ENCODE results near the gene RAD51B.

Gene RAD51B

GRCh38 chr14:68124979-68125731 is 305.6 kb downstream of the RAD51B start:
- DNase-seq = peak; percentile 30

GRCh38 chr14:68127166-68127565 is 307.6 kb downstream of the RAD51B start:
- DNase-seq = no peak

- no peak for DNase-seq
These were observed 312.3 kb downstream of the RAD51B start for GRCh38 chr14:68131907-68132306.

- no peak for DNase-seq
These were observed 313.1 kb downstream of the RAD51B start for GRCh38 chr14:68132563-68133121.

GRCh38 chr14:68133856-68134255 is 314.3 kb downstream of the RAD51B start:
- no peak for DNase-seq

GRCh38 chr14:68135028-68135427 is 315.4 kb downstream of the RAD51B start:
- no peak for DNase-seq

- no peak for DNase-seq
These were observed 316.0 kb downstream of the RAD51B start for GRCh38 chr14:68135566-68135965.

GRCh38 chr14:68137704-68138619 is 318.4 kb downstream of the RAD51B start:
- peak; percentile 79 for DNase-seq

- no peak for DNase-seq
These were observed 320.0 kb downstream of the RAD51B start for GRCh38 chr14:68139431-68140075.

- DNase-seq = no peak
These were observed 320.6 kb downstream of the RAD51B start for GRCh38 chr14:68140076-68140741.

- no peak for DNase-seq
These were observed 321.2 kb downstream of the RAD51B start for GRCh38 chr14:68140806-68141205.

GRCh38 chr14:68141281-68142088 is 321.9 kb downstream of the RAD51B start:
- no peak for DNase-seq

- no peak for DNase-seq
These were observed 323.8 kb downstream of the RAD51B start for GRCh38 chr14:68143341-68143841.

- no peak for DNase-seq
These were observed 324.6 kb downstream of the RAD51B start for GRCh38 chr14:68144051-68144681.

- DNase-seq = no peak
These were observed 325.5 kb downstream of the RAD51B start for GRCh38 chr14:68145036-68145435.

GRCh38 chr14:68145539-68145938 is 326.0 kb downstream of the RAD51B start:
- no peak for DNase-seq

- no peak for DNase-seq
These were observed 327.2 kb downstream of the RAD51B start for GRCh38 chr14:68146818-68147217.

GRCh38 chr14:68147303-68147702 is 327.7 kb downstream of the RAD51B start:
- no peak for DNase-seq

- no peak for DNase-seq
These were observed 328.7 kb downstream of the RAD51B start for GRCh38 chr14:68148276-68148675.

- DNase-seq = no peak
These were observed 329.2 kb downstream of the RAD51B start for GRCh38 chr14:68148763-68149162.

GRCh38 chr14:68153275-68153674 is 333.7 kb downstream of the RAD51B start:
- no peak for DNase-seq
